Epithelial cell of proximal tubule (primary cell): Measurements from ENCODE around the gene TMEM147. TPM values are rescaled to one million over a fixed set of nuclear protein-coding genes. Genes with fewer than 3 reads are reported as not detected.
A peak's percentile ranks its signal among the peaks of the same experiment; 100 is the strongest.

Source experiments
- DNase-seq: peaks from one replicate; pipeline ENCODE4 v3.0.0-alpha.2; 2011; ENCODE audit warnings: low read depth
- H3K4me3 ChIP-seq: 2 replicates; pipeline ENCODE4 v1.5.1; 2011; ENCODE audit warnings: low read depth, mild to moderate bottlenecking, low read length
- total RNA-seq: library from RNA; depleted of rRNA; stranded (reverse); fragments of >200 nt; gene quantifications from 2 replicates; pipeline ENCODE4 v1.2.3, GENCODE V29; 2015
- TF ChIP-seq, protein P1 (sequence below): conservative IDR thresholded peaks from 2 replicates; pipeline ENCODE4 v1.5.1; 2012; ENCODE audit warnings: low read depth, mild to moderate bottlenecking, low read length

Gene TMEM147
- total RNA-seq, 1 donor from 2014 or later, result 167 TPM

DNA sequence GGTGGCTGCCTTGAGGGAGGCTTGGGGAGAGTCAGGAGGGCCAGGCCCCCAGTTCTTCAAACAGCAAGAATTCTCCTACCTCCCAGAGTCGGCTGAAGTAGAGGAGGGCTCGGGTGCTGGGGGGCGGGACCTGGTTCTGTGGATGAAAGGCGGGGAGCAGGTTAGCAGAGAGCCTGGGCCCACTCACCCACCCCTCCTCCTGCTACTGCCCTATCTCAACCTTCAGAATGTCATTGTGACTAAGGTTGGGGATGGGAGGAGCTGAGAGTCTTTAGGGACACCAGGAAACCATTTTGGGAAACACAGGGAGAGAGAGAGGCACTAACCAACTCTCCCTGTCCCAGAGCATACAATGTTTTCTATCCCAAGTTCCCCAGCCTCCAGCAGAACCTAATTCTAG, 42.7 kb upstream of the TMEM147 start:
- no peak overlapping the region for H3K4me3 ChIP-seq
- no peak for DNase-seq
- TF ChIP-seq, protein P1, sequence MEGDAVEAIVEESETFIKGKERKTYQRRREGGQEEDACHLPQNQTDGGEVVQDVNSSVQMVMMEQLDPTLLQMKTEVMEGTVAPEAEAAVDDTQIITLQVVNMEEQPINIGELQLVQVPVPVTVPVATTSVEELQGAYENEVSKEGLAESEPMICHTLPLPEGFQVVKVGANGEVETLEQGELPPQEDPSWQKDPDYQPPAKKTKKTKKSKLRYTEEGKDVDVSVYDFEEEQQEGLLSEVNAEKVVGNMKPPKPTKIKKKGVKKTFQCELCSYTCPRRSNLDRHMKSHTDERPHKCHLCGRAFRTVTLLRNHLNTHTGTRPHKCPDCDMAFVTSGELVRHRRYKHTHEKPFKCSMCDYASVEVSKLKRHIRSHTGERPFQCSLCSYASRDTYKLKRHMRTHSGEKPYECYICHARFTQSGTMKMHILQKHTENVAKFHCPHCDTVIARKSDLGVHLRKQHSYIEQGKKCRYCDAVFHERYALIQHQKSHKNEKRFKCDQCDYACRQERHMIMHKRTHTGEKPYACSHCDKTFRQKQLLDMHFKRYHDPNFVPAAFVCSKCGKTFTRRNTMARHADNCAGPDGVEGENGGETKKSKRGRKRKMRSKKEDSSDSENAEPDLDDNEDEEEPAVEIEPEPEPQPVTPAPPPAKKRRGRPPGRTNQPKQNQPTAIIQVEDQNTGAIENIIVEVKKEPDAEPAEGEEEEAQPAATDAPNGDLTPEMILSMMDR, result no peak

DNA sequence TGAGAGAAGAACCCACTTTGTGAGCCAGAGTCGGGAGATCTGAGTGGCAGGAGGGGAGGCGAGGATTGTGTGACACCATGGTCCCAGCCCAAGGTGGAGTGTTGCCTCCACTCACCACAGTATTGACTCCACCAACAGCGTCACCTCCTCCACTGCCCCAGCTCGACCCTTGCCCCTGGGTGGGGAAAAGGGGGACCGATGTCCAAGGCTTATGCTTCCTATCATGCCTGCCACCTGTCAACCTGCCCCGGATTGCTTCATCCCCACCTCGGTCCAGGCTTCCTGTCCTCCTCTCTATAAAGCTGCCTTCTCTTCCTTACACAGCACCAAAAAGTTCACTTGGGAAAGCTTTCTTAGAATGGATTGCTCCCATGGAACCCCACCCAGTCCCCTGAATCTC, 39.4 kb upstream of the TMEM147 start:
- H3K4me3 ChIP-seq, result no peak overlapping the region
- DNase-seq, result no peak
- TF ChIP-seq, protein P1, result no peak

DNA sequence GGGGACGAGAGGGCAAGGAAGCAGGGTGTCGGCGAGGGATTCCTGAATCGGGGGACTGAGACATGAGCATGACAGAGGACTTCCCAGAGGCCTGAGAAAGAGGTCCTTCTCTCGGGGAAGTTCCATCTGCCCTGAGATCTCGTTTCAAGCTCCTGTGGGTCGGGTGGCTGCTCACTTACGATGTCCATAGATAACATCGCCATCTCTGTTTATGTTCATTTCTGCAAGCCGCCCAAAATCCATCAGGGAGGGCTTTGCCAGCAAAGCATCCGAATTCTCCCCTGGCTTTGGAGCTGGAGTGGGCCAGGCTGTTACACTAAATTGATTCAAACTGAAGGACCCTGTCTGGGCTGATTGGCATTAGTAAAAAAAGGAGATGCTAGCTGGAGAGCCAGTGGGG, 37.9 kb upstream of the TMEM147 start:
- H3K4me3 ChIP-seq, result no peak overlapping the region
- TF ChIP-seq, protein P1, result no peak
- DNase-seq, result no peak

DNA sequence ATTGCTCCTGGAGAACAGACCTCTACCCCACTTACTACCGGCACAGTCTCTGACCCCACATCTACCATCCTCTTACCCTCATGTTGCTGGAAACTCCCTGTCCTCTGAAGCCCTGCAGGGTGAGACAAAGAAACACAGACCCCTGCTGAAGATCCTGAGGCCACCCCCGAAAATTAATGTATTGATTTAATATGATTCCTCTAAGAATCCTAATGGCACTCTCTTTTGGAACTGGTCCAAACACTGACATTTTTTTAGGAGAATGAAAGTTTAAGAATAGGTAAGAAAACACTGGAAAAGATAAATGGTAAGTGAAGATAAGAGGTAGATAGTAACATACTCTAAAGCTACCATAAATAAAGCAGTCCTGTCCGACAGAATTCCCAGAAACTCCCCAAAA, 37.3 kb upstream of the TMEM147 start:
- TF ChIP-seq, protein P1, result no peak
- DNase-seq, result no peak
- no peak overlapping the region for H3K4me3 ChIP-seq

DNA sequence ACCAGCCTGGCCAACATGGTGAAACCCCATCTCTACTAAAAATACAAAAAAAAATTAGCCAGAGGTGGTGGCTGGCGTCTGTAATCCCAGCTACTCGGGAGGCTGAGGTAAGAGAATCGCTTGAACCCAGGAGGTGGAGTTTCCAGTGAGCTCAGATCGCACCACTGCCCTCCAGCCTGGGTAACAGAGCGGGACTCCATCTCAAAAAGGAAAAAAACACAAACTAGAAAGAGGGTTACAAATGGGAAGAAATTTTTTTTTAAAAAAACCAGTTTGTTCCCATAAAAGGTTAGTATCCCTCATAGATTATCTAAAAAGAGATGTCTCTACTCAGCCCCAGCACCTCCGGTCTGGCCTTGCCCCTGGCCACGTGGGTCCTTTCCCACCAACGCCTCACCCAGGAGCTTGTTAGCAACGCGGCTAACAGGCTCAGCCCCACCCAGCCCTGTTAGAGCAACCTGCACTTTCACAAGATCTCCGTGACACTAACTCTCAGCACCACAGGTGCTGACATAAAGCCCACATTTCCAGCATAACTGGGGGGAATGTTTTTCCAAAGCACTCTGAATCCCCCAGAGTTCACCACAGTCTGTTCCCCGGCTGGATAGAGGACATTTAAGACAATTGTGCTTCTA, 36.3 kb upstream of the TMEM147 start:
- DNase-seq, result no peak
- TF ChIP-seq, protein P1, result no peak
- H3K4me3 ChIP-seq, result peak overlapping the region; percentile 67

DNA sequence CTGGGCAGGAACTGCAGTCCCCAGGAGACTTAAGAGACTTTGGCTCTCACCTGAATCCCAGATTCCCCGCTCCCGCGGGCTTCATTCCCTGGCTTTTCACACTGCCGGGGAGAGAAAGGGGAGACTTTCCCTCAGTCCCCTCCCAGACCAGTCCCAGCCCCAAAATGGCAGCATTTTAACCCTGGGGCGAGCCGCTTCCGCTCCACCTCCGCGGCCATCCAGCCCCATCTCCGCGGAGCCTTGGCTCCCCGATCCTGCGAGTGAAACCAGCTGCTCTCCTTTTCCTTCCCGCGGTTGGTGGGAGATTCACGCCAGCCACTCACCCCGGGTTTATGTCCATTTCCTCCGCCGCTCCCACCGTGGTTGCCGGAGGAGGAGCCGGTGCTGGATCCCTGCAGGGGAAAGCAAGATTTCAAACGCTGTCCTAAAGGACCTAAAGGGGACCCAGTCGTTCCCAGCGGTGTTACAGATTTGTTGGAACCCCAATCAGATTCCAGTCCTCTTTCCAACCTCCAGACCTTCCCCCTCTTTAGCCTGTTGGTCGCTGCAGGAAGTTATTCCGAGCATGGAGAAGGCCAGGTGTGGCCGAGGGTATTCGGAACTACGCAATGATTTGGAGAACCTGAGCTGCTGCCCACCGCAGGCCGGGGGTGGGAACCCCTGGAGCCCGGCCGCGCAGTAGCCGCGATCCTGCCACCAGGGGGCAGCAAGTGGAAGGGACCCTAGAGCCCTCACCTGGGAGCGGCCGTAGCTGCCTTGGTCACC, 35.4 kb upstream of the TMEM147 start:
- peak overlapping the region; percentile 67 for H3K4me3 ChIP-seq

More for the DNA sequence above, 35.4 kb upstream of the TMEM147 start:
- DNase-seq, result no peak
- TF ChIP-seq, protein P1, result peak; percentile 92
